Osteocyte (in vitro differentiated cells): ENCODE measurements around the gene DNAH14. TPM values are rescaled to one million over a fixed set of nuclear protein-coding genes. Genes with fewer than 3 reads are reported as not detected.
"Not testable (repeated sequence)": the region's sequence is repeated elsewhere in the genome, so short reads cannot be mapped to it uniquely, and the experiment has no call there.

Source experiments
- DNase-seq: peaks from one replicate; pipeline ENCODE4 v3.0.0; 2021; ENCODE audit warnings: mixed read lengths; ENCODE audit not compliant: unreplicated experiment; ENCODE audit errors: extremely low spot score
- H3K27ac Mint-ChIP-seq: one replicate; pipeline ENCODE4 v1.8.0; 2021; ENCODE audit warnings: mild to moderate bottlenecking, mixed read lengths; ENCODE audit not compliant: unreplicated experiment
- H3K27me3 Mint-ChIP-seq: one replicate; pipeline ENCODE4 v1.8.0; 2021; ENCODE audit warnings: mixed read lengths; ENCODE audit not compliant: unreplicated experiment
- H3K36me3 Mint-ChIP-seq: one replicate; pipeline ENCODE4 v1.8.0; 2021; ENCODE audit warnings: mixed read lengths; ENCODE audit not compliant: unreplicated experiment
- H3K4me1 Mint-ChIP-seq: one replicate; pipeline ENCODE4 v1.8.0; 2021; ENCODE audit warnings: mixed read lengths; ENCODE audit not compliant: unreplicated experiment
- H3K4me3 Mint-ChIP-seq: one replicate; pipeline ENCODE4 v1.8.0; 2021; ENCODE audit warnings: mild to moderate bottlenecking, moderate library complexity, mixed read lengths; ENCODE audit not compliant: unreplicated experiment
- H3K9me3 Mint-ChIP-seq: one replicate; pipeline ENCODE4 v1.8.0; 2021; ENCODE audit warnings: mixed read lengths; ENCODE audit not compliant: unreplicated experiment
- CTCF ChIP-seq: fragments of 200-600 bp; sonication (generic); IDR thresholded peaks from 2 replicates; pipeline ENCODE4 v1.5.0; 2021; ENCODE audit warnings: antibody characterized with exemption, mild to moderate bottlenecking, moderate library complexity
- total RNA-seq: library from RNA; stranded (reverse); gene quantifications from 2 replicates; pipeline ENCODE4 v1.2.1, GENCODE V29; 2021

Gene DNAH14
- total RNA-seq, 1 donor from 2014 or later: 14.3 TPM

GRCh38 chr1:225371366-225372010, 442.0 kb downstream of the DNAH14 start:
- TF ChIP-seq CTCF: no peak
- no peak overlapping the region for H3K4me3 Mint-ChIP-seq
- H3K27ac Mint-ChIP-seq: no peak overlapping the region
- no peaks in the 10 kb centered on the region for H3K36me3 Mint-ChIP-seq
- H3K4me1 Mint-ChIP-seq: no peaks in the 10 kb centered on the region
- DNase-seq: no peak
- no peaks in the 10 kb centered on the region for H3K9me3 Mint-ChIP-seq
- peaks cover 3% of the 10 kb centered on the region for H3K27me3 Mint-ChIP-seq

GRCh38 chr1:225373155-225373554, 443.7 kb downstream of the DNAH14 start:
- no peaks in the 10 kb centered on the region for H3K4me1 Mint-ChIP-seq
- no peaks in the 10 kb centered on the region for H3K36me3 Mint-ChIP-seq
- TF ChIP-seq CTCF: no peak
- H3K27me3 Mint-ChIP-seq: no peaks in the 10 kb centered on the region
- H3K4me3 Mint-ChIP-seq: no peak overlapping the region
- no peak overlapping the region for H3K27ac Mint-ChIP-seq
- DNase-seq: no peak
- no peaks in the 10 kb centered on the region for H3K9me3 Mint-ChIP-seq

- H3K27me3 Mint-ChIP-seq: no peaks in the 10 kb centered on the region
- no peaks in the 10 kb centered on the region for H3K9me3 Mint-ChIP-seq
- no peak for TF ChIP-seq CTCF
These were observed 445.5 kb downstream of the DNAH14 start for GRCh38 chr1:225374996-225375395.

GRCh38 chr1:225378880-225379279, 449.4 kb downstream of the DNAH14 start:
- Mint-ChIP-seq H3K4me3 (no peak overlapping the region), H3K9me3 (no peaks in the 10 kb centered on the region), H3K27ac (no peak overlapping the region), H3K27me3 (no peaks in the 10 kb centered on the region), H3K36me3 (no peaks in the 10 kb centered on the region), H3K4me1 (no peaks in the 10 kb centered on the region)
- DNase-seq: no peak
- no peak for TF ChIP-seq CTCF

More at GRCh38 chr1:225374996-225375395, 445.5 kb downstream of the DNAH14 start:
- Mint-ChIP-seq H3K27ac (no peak overlapping the region), H3K4me1 (no peaks in the 10 kb centered on the region), H3K4me3 (no peak overlapping the region), H3K36me3 (no peaks in the 10 kb centered on the region)
- DNase-seq: no peak

- DNase-seq: no peak
- H3K36me3 Mint-ChIP-seq: no peaks in the 10 kb centered on the region
- no peaks in the 10 kb centered on the region for H3K27me3 Mint-ChIP-seq
- H3K4me1 Mint-ChIP-seq: no peaks in the 10 kb centered on the region
- H3K27ac Mint-ChIP-seq: no peak overlapping the region
- no peak for TF ChIP-seq CTCF
- H3K9me3 Mint-ChIP-seq: no peaks in the 10 kb centered on the region
- H3K4me3 Mint-ChIP-seq: no peak overlapping the region
These were observed 451.2 kb downstream of the DNAH14 start for GRCh38 chr1:225380691-225381090.

- DNase-seq, H3K4me1 Mint-ChIP-seq, H3K27ac Mint-ChIP-seq, H3K36me3 Mint-ChIP-seq, H3K27me3 Mint-ChIP-seq, H3K9me3 Mint-ChIP-seq, H3K4me3 Mint-ChIP-seq: not testable (repeated sequence)
These were observed 457.4 kb downstream of the DNAH14 start for GRCh38 chr1:225386860-225387259.
